GM10847 (cell line): Measurements from ENCODE around the gene JMJD7.
A peak's percentile ranks its signal among the peaks of the same experiment; 100 is the strongest.

Source experiments
- POLR2A ChIP-seq: IDR thresholded peaks from 2 replicates; pipeline ENCODE4 v1.6.1; 2011; ENCODE audit not compliant: insufficient read length; ENCODE audit errors: extremely low read depth

The JMJD7 gene

GRCh38 chr15:41827880-41828806 is at the start of gene JMJD7:
Gene JMJD7 (plus strand): TSS chr15:41828092. CDS start chr15:41828125, 33 bp downstream.
- peak; percentile 70 for TF ChIP-seq POLR2A

GRCh38 chr15:41778521-41778920 is 49.4 kb upstream of the JMJD7 start:
- TF ChIP-seq POLR2A: no peak

- no peak for TF ChIP-seq POLR2A
These were observed 48.2 kb upstream of the JMJD7 start for GRCh38 chr15:41779662-41780157.

DNA sequence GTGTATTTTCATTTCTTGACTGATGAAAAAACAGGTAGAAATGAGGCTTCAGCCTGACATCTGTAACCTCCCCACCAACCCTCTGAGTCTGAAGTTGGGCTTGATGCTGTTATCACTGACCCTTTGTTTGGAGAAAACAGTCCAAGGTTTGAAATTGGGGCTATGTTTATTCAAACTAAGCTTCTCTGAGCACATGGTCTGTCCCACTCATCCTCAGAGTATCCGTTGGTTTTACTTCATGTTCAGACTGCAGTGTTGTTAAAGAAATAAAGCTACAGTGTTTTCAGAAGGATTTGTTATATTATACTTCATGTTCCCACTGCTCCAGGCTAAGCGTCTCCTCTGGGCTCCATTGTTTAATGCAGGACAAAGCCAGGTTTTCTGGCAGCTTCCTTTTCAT is 47.6 kb upstream of the JMJD7 start:
- TF ChIP-seq POLR2A: no peak

- TF ChIP-seq POLR2A: no peak
These were observed 47.2 kb upstream of the JMJD7 start for GRCh38 chr15:41780727-41781126.

DNA sequence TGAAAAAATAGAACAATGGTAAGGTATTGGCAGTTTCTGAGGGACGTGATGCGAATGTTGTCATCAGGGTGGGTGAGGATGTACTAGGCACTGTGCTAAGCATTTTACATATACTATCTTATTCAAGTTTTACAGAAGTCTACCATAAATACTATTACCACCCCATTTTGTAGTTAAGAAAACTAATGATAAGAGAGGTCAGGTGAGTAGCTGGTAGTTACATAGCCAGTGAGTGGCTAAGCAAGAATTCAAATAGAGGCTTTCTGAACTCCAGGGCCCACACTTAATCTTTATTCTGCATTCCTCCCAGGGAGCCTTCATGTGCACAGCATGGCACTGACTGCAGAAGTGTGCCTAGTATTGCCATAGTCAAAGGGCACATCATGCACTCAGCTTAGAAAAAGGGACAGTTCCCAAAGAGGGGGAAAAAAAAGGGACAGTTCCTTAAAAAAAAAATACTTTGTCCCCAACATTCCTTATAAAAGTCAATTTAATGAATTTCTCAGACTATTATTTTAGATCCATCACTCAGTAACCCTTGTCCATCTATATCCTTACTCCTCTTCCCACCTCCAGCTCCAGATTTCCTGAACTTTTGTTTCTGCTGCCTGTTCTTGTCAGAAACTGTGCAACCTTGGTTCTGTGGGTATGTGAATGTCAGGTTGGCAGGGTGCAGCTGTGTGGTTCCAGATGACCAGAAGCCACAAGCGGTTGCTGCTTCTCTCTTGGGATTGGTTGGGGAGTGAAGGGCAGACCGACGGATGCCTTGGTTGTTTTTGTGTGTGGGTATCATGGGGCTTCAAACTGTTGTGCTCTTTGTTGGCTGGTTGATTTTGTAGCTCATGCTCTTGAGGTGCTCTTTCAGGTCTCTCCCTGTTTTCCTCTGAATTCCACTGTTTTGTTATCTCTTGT is 45.3 kb upstream of the JMJD7 start:
- no peak for TF ChIP-seq POLR2A

- no peak for TF ChIP-seq POLR2A
These were observed 44.6 kb upstream of the JMJD7 start for GRCh38 chr15:41783296-41783695.

DNA sequence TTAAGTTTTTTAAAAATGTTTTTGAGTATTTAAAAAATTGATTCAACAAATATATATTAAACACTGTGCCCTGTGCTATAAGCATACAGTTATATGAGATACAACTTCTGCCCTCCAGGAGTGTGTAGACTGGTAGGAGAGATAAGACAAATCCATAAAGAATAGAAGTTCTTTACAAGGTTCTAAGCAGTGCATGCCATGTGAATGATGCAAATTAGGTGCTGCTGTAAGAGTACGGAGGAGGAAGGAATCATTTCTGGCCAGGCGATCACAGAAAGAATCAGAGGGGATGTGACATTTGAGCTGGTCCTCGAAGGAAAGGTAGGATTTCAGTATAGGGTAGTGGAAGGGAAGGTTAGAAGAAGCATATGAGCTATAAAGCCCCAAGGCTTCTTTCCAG is 39.6 kb upstream of the JMJD7 start:
- no peak for TF ChIP-seq POLR2A

- TF ChIP-seq POLR2A: no peak
These were observed 38.7 kb upstream of the JMJD7 start for GRCh38 chr15:41789236-41789635.

DNA sequence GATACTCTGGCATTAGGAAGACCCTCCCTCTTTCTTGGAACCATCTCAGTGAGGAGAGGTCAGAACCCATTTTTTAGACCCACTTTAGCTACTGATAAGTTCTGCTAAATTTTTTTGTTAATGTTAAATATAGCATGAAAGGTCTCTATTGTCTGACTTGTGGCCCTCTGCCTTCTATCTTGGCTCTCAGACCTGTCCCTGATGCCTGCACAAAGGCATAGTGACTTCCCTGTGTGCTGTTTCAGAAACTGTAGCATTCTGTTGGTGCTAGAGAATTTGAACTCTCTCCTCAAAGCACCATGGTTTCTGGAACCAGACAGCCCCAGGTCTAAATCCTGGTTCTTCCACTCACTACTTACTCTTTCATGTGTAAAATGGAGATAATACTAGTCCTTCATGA is 38.2 kb upstream of the JMJD7 start:
- TF ChIP-seq POLR2A: no peak

DNA sequence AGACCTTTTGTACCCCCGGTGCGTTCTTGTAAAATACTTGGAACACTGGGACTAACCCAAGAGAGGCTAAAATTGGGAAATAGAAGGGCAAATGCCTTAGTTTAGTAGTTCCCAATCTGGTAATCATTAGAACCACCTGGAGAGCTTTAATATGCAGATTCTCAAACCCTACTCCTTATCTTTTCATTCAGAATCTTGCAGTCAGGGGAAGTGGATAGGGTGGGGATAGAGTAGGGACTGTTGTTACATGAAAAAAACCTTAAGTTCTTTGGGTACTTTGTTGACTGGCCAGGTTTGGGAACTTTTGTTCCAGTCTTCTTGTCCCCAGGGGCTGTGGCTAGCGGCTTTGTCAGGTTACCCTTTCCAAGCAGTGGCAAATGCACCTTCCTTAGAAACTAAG is 37.7 kb upstream of the JMJD7 start:
- TF ChIP-seq POLR2A: no peak

GRCh38 chr15:41790756-41791546 is 36.9 kb upstream of the JMJD7 start:
- no peak for TF ChIP-seq POLR2A

- no peak for TF ChIP-seq POLR2A
These were observed 36.4 kb upstream of the JMJD7 start for GRCh38 chr15:41791547-41791937.

GRCh38 chr15:41792000-41792637 is 35.8 kb upstream of the JMJD7 start:
- no peak for TF ChIP-seq POLR2A
